ENCODE results near the gene FAM186B.

Gene FAM186B

DNA sequence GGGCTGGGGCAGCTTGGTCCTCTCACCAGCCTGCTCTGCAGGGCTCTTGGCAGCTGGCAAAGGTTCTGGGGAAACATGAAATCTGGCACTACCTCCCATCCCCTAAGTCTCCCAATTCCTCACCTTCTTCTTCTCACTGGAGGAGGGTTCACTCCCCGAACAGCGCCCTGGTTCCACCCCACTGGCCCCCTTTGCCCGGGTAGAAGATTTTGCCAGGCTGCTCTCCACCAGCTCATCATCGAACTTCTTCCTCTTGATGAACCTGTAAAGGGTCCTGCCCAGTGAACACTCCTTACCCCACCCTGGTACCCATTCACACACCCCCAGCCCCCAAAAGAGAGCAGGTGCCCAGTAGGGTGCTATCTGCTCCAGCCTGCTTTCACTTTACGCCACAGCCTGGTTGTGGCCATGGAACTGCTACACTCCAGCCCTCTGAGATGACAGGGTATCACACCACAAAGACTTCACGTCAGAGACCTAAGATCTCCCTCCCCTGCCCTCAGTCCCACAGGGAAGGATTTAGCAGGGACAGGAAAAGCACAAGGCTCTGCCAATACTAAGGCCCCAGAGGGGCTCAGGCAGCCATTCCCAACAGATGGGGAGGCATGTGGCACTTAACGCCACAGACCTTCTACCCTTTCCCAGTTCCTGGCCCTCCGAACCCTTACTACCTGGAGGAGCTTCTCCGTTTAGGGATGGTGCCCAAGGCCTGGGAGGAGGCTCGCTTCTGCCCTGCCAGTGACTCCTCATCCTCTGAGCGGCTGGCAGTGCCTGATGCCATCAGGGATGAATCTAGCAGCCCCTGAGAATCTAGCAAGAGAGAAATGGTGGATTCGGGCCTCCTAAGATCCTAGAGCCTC lies 39.8 kb downstream of the FAM186B start:
- Histone ChIP-seq H3K36me3 (ENCODE audit: control insufficient read depth, insufficient read depth, low read length) (peaks cover 55% of the 10 kb centered on the region), H3K27me3 (ENCODE audit: control insufficient read depth, insufficient read depth, low read length) (no peaks in the 10 kb centered on the region), H3K27ac (ENCODE audit: low read depth, low read length) (no peak overlapping the region), H3K9ac (ENCODE audit: low read length) (no peak overlapping the region), H3K4me1 (ENCODE audit: control insufficient read depth, insufficient read depth, low read length) (0 out of 2 replicates have a peak, but pooled peaks cover 3% of the 10 kb centered on the region), H3K9me3 (ENCODE audit: control insufficient read depth, insufficient read depth, low read depth, low read length) (no peaks in the 10 kb centered on the region), H3K4me3 (ENCODE audit: low read depth, low read length) (no peak overlapping the region)

- Histone ChIP-seq H3K9ac (ENCODE audit: low read length) (no peak overlapping the region), H3K27me3 (ENCODE audit: control insufficient read depth, insufficient read depth, low read length) (no peaks in the 10 kb centered on the region), H3K9me3 (ENCODE audit: control insufficient read depth, insufficient read depth, low read depth, low read length) (no peaks in the 10 kb centered on the region), H3K36me3 (ENCODE audit: control insufficient read depth, insufficient read depth, low read length) (peaks cover 63% of the 10 kb centered on the region), H3K27ac (ENCODE audit: low read depth, low read length) (no peak overlapping the region), H3K4me3 (ENCODE audit: low read depth, low read length) (no peak overlapping the region), H3K4me1 (ENCODE audit: control insufficient read depth, insufficient read depth, low read length) (0 out of 2 replicates have a peak, but pooled peaks cover 3% of the 10 kb centered on the region)
Observed at GRCh38 chr12:49564686-49565405, 40.6 kb downstream of the FAM186B start.

GRCh38 chr12:49563951-49564685 lies 41.3 kb downstream of the FAM186B start:
- H3K27ac ChIP-seq (ENCODE audit: low read depth, low read length) = no peak overlapping the region
- H3K36me3 ChIP-seq (ENCODE audit: control insufficient read depth, insufficient read depth, low read length) = peaks cover 70% of the 10 kb centered on the region
- H3K9ac ChIP-seq (ENCODE audit: low read length) = no peak overlapping the region
- no peak overlapping the region for H3K4me3 ChIP-seq (ENCODE audit: low read depth, low read length)
- 0 out of 2 replicates have a peak, but pooled peaks cover 3% of the 10 kb centered on the region for H3K4me1 ChIP-seq (ENCODE audit: control insufficient read depth, insufficient read depth, low read length)
- no peaks in the 10 kb centered on the region for H3K9me3 ChIP-seq (ENCODE audit: control insufficient read depth, insufficient read depth, low read depth, low read length)
- H3K27me3 ChIP-seq (ENCODE audit: control insufficient read depth, insufficient read depth, low read length) = no peaks in the 10 kb centered on the region

- 0 out of 2 replicates have a peak, but pooled peaks cover 3% of the 10 kb centered on the region for H3K4me1 ChIP-seq (ENCODE audit: control insufficient read depth, insufficient read depth, low read length)
- H3K36me3 ChIP-seq (ENCODE audit: control insufficient read depth, insufficient read depth, low read length) = peaks cover 81% of the 10 kb centered on the region
- H3K9me3 ChIP-seq (ENCODE audit: control insufficient read depth, insufficient read depth, low read depth, low read length) = no peaks in the 10 kb centered on the region
- no peak overlapping the region for H3K9ac ChIP-seq (ENCODE audit: low read length)
- H3K27ac ChIP-seq (ENCODE audit: low read depth, low read length) = no peak overlapping the region
- H3K27me3 ChIP-seq (ENCODE audit: control insufficient read depth, insufficient read depth, low read length) = no peaks in the 10 kb centered on the region
- H3K4me3 ChIP-seq (ENCODE audit: low read depth, low read length) = no peak overlapping the region
Observed at GRCh38 chr12:49562831-49563230, 42.6 kb downstream of the FAM186B start.

DNA sequence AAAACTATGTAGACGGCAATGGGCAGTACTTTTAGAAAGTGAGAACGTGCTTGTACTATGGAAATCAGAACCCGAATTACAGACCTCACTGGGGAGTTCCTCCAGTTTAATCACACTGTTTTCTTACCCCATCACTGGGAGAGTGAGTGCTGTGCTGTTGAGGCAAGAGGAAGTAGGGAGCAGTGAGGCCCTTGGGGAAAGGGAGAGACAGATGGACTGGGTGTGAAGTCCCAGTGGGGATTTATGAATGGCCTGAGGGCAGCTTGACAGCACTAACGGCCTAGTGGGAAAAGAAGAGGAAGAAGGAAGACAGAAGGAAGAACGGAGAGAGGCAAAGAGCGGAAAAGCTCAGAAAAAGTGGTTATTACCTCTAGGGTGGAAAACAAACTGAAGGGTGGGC lies 43.2 kb downstream of the FAM186B start:
- Histone ChIP-seq H3K36me3 (ENCODE audit: control insufficient read depth, insufficient read depth, low read length) (peaks cover 85% of the 10 kb centered on the region), H3K27ac (ENCODE audit: low read depth, low read length) (no peak overlapping the region)

GRCh38 chr12:49560695-49561094 lies 44.7 kb downstream of the FAM186B start:
- no peak overlapping the region for H3K27ac ChIP-seq (ENCODE audit: low read depth, low read length)
- H3K4me1 ChIP-seq (ENCODE audit: control insufficient read depth, insufficient read depth, low read length) = no peaks in the 10 kb centered on the region
- H3K4me3 ChIP-seq (ENCODE audit: low read depth, low read length) = no peak overlapping the region
- no peaks in the 10 kb centered on the region for H3K27me3 ChIP-seq (ENCODE audit: control insufficient read depth, insufficient read depth, low read length)
- peaks cover 94% of the 10 kb centered on the region for H3K36me3 ChIP-seq (ENCODE audit: control insufficient read depth, insufficient read depth, low read length)
- no peaks in the 10 kb centered on the region for H3K9me3 ChIP-seq (ENCODE audit: control insufficient read depth, insufficient read depth, low read depth, low read length)
- H3K9ac ChIP-seq (ENCODE audit: low read length) = no peak overlapping the region

More for the DNA sequence above, 43.2 kb downstream of the FAM186B start:
- Histone ChIP-seq H3K9me3 (ENCODE audit: control insufficient read depth, insufficient read depth, low read depth, low read length) (no peaks in the 10 kb centered on the region), H3K4me3 (ENCODE audit: low read depth, low read length) (no peak overlapping the region), H3K9ac (ENCODE audit: low read length) (no peak overlapping the region), H3K4me1 (ENCODE audit: control insufficient read depth, insufficient read depth, low read length) (0 out of 2 replicates have a peak, but pooled peaks cover 3% of the 10 kb centered on the region), H3K27me3 (ENCODE audit: control insufficient read depth, insufficient read depth, low read length) (no peaks in the 10 kb centered on the region)

DNA sequence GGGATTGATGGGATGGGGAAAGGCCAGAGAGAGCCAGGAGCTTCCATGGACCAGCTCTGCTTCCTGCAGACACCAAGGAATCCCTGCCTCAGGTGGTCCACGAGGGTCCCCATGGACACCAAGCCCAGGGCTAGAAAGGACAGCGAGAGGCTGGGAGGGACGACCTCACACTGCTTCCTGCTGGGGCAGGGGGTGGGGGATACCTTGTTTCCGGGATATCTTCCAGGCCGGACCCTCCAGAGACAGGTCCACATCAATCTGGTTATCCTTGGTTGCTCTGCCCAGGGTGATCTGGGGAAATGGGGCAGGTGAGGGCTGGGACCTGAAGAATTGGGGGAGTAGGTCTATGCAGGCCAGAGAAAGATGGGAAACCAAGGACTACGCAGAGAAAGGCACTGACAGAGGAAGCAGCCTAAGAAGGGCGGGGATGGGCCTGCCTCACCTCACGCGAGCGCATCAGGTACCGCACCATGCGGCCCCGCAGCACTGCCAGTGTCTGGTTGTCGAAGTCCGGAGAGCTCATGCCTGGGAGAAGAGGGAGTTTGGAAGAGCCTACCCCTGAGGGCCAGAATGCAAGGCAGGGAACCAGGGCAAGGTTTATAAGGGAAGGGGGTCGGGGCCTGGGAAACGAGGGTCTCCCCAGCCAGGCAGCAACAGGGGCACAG lies 46.3 kb downstream of the FAM186B start:
- Histone ChIP-seq H3K27me3 (ENCODE audit: control insufficient read depth, insufficient read depth, low read length) (no peaks in the 10 kb centered on the region), H3K36me3 (ENCODE audit: control insufficient read depth, insufficient read depth, low read length) (peaks cover 80% of the 10 kb centered on the region), H3K9me3 (ENCODE audit: control insufficient read depth, insufficient read depth, low read depth, low read length) (no peaks in the 10 kb centered on the region), H3K27ac (ENCODE audit: low read depth, low read length) (no peak overlapping the region), H3K9ac (ENCODE audit: low read length) (no peak overlapping the region), H3K4me3 (ENCODE audit: low read depth, low read length) (no peak overlapping the region), H3K4me1 (ENCODE audit: control insufficient read depth, insufficient read depth, low read length) (no peaks in the 10 kb centered on the region)

GRCh38 chr12:49558526-49558925 lies 46.9 kb downstream of the FAM186B start:
- H3K9me3 ChIP-seq (ENCODE audit: control insufficient read depth, insufficient read depth, low read depth, low read length) = no peaks in the 10 kb centered on the region
- no peak overlapping the region for H3K4me3 ChIP-seq (ENCODE audit: low read depth, low read length)
- no peak overlapping the region for H3K9ac ChIP-seq (ENCODE audit: low read length)
- no peaks in the 10 kb centered on the region for H3K27me3 ChIP-seq (ENCODE audit: control insufficient read depth, insufficient read depth, low read length)
- peaks cover 74% of the 10 kb centered on the region for H3K36me3 ChIP-seq (ENCODE audit: control insufficient read depth, insufficient read depth, low read length)
- no peak overlapping the region for H3K27ac ChIP-seq (ENCODE audit: low read depth, low read length)
- no peaks in the 10 kb centered on the region for H3K4me1 ChIP-seq (ENCODE audit: control insufficient read depth, insufficient read depth, low read length)

DNA sequence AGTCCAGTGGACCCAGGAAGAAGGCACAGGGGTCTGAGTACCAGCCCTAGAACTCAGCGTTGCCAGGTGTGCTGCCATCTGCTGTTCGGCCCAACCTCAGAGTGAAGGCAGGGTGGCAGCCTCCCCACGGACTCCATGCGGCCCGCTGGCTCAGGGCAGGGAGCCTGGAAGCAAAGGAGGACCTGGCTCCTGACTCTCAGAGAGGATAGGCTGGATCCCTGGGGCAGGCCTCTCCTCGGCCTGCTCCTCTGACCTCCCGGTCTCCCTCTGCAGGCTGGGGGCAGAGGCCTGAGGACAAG lies 47.6 kb downstream of the FAM186B start:
- Histone ChIP-seq H3K9me3 (ENCODE audit: control insufficient read depth, insufficient read depth, low read depth, low read length) (no peaks in the 10 kb centered on the region), H3K27ac (ENCODE audit: low read depth, low read length) (no peak overlapping the region), H3K9ac (ENCODE audit: low read length) (no peak overlapping the region), H3K27me3 (ENCODE audit: control insufficient read depth, insufficient read depth, low read length) (peaks cover 1% of the 10 kb centered on the region; the same call in 1 of the 2 replicates), H3K36me3 (ENCODE audit: control insufficient read depth, insufficient read depth, low read length) (peaks cover 67% of the 10 kb centered on the region), H3K4me1 (ENCODE audit: control insufficient read depth, insufficient read depth, low read length) (no peaks in the 10 kb centered on the region), H3K4me3 (ENCODE audit: low read depth, low read length) (no peak overlapping the region)

DNA sequence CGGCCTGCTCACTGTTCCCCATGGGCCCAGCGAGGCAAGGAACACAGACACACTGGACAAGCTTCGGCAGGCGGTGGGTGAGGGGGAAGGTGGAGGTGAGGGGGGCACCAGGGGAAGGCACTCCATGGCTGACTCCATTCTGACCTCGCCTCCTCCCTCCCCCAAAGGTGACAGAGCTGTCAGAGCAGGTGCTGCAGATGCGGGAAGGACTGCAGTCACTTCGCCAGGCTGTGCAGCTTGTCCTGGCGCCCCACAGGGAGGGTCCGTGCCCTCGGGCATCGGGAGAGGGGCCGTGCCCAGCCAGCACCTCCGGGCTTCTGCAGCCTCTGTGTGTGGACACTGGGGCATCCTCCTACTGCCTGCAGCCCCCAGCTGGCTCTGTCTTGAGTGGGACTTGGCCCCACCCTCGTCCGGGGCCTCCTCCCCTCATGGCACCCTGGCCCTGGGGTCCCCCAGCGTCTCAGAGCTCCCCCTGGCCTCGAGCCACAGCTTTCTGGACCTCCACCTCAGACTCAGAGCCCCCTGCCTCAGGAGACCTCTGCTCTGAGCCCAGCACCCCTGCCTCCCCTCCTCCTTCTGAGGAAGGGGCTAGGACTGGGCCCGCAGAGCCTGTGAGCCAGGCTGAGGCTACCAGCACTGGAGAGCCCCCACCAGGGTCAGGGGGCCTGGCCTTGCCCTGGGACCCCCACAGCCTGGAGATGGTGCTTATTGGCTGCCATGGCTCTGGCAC lies 48.1 kb downstream of the FAM186B start:
- Histone ChIP-seq H3K27me3 (ENCODE audit: control insufficient read depth, insufficient read depth, low read length) (peaks cover 7% of the 10 kb centered on the region), H3K27ac (ENCODE audit: low read depth, low read length) (no peak overlapping the region), H3K9me3 (ENCODE audit: control insufficient read depth, insufficient read depth, low read depth, low read length) (no peaks in the 10 kb centered on the region), H3K36me3 (ENCODE audit: control insufficient read depth, insufficient read depth, low read length) (peaks cover 62% of the 10 kb centered on the region), H3K4me1 (ENCODE audit: control insufficient read depth, insufficient read depth, low read length) (no peaks in the 10 kb centered on the region), H3K9ac (ENCODE audit: low read length) (no peak overlapping the region), H3K4me3 (ENCODE audit: low read depth, low read length) (no peak overlapping the region)

Data from HUES6 (cell line).